ENCODE measurements around the gene VEZF1.

Gene VEZF1

GRCh38 chr17:57999010-57999495 is 11.0 kb upstream of the VEZF1 start:
- no peak for DNase-seq (ENCODE audit: low read depth in 2 of 2)

- DNase-seq (ENCODE audit: low read depth in 2 of 2) = no peak
Observed at GRCh38 chr17:57997085-57997809, 9.2 kb upstream of the VEZF1 start.

GRCh38 chr17:57995076-57995956 is 7.3 kb upstream of the VEZF1 start:
- DNase-seq (ENCODE audit: low read depth in 2 of 2) = no peak

GRCh38 chr17:57994436-57994835 is 6.4 kb upstream of the VEZF1 start:
- DNase-seq (ENCODE audit: low read depth in 2 of 2) = no peak

GRCh38 chr17:57993471-57994365 is 5.7 kb upstream of the VEZF1 start:
- DNase-seq (ENCODE audit: low read depth in 2 of 2) = no peak

GRCh38 chr17:57991537-57991936 is 3.5 kb upstream of the VEZF1 start:
- no peak for DNase-seq (ENCODE audit: low read depth in 2 of 2)

- DNase-seq (ENCODE audit: low read depth in 2 of 2) = no peak
Observed at GRCh38 chr17:57990037-57990436, 2.0 kb upstream of the VEZF1 start.

- no peak for DNase-seq (ENCODE audit: low read depth in 2 of 2)
Observed at GRCh38 chr17:57988301-57989250, 522 bp upstream of the VEZF1 start.

- no peak for DNase-seq (ENCODE audit: low read depth in 2 of 2)
Observed at GRCh38 chr17:57986841-57987580, 1.0 kb downstream of the VEZF1 start.

- no peak for DNase-seq (ENCODE audit: low read depth in 2 of 2)
Observed at GRCh38 chr17:57985675-57985974, 2.4 kb downstream of the VEZF1 start.

- no peak for DNase-seq (ENCODE audit: low read depth in 2 of 2)
Observed at GRCh38 chr17:57984936-57985674, 2.9 kb downstream of the VEZF1 start.

- no peak for DNase-seq (ENCODE audit: low read depth in 2 of 2)
Observed at GRCh38 chr17:57984261-57984890, 3.7 kb downstream of the VEZF1 start.

- no peak for DNase-seq (ENCODE audit: low read depth in 2 of 2)
Observed at GRCh38 chr17:57983446-57983845, 4.6 kb downstream of the VEZF1 start.

GRCh38 chr17:57982452-57983170 is 5.4 kb downstream of the VEZF1 start:
- no peak for DNase-seq (ENCODE audit: low read depth in 2 of 2)

- no peak for DNase-seq (ENCODE audit: low read depth in 2 of 2)
Observed at GRCh38 chr17:57980522-57980921, 7.5 kb downstream of the VEZF1 start.

- DNase-seq (ENCODE audit: low read depth in 2 of 2) = no peak
Observed at GRCh38 chr17:57979076-57979475, 9.0 kb downstream of the VEZF1 start.

- DNase-seq (ENCODE audit: low read depth in 2 of 2) = no peak
Observed at GRCh38 chr17:57976594-57976993, 11.5 kb downstream of the VEZF1 start.

- DNase-seq (ENCODE audit: low read depth in 2 of 2) = no peak
Observed at GRCh38 chr17:57975044-57975443, 13.0 kb downstream of the VEZF1 start.
